SW 1271 (cell line): ENCODE measurements around the gene CCDC192.

Source experiments
- DNase-seq, 2 experiments: peaks; one replicate each; lab custom pipeline; 2025; lab: John Stamatoyannopoulos, UW

CCDC192 gene

DNA sequence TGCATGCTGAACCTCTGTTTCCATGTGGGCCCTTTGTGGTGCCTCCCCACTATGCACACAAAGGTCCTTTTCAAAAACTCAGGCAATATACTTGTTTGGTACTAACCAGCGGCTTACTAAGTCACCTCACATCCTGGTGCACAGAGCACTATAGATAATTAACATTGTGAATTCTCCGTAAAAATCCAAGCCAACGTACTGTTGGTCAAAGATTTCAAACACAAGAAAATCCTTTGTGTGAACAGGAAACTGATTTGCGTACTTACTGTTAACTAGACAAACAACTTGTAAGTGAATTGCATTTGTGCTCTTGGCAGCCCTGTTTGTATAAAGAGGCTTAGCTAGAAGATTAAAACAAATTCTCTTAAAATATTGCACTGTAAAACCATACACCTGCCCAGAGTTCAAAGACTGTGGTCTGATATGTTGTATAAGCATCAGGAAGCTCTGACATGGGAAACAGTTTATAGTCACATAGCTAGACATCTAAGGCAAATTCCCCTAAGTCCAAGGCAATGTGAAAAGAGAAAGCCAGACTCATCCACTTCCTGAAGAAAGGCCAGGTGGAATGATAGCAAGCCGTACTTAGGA, 255.3 kb downstream of the CCDC192 start:
- no peak for DNase-seq

DNA sequence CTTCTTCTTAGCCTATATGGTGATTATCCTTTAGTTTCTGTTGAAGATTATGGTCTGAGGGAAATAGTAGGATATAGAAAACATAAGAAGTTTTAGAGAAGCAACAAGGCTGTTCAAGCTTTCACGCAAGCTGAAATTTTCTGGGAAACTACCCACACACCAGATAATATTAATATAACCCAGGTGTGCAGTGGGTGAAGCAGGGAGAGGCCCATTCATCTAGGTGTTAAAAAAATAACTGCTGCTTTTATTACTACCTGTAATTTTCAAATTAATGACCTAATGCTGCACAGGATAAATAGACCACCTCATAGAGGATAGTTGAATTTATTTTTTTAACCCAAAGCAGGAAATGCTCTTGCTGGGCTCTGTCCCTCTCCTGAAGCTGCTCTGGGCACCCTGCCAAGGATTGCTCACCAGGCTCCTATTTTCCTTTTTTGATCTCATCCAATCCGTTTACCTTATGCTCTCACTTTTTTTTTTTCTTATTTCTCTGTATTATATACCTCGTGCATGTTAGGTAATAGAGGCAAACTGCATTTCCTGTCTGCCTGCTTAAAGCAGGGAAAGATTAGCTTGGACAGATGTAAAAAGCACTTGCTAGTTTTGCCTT, 256.1 kb downstream of the CCDC192 start:
- DNase-seq, result peak; percentile 34 to 67

DNA sequence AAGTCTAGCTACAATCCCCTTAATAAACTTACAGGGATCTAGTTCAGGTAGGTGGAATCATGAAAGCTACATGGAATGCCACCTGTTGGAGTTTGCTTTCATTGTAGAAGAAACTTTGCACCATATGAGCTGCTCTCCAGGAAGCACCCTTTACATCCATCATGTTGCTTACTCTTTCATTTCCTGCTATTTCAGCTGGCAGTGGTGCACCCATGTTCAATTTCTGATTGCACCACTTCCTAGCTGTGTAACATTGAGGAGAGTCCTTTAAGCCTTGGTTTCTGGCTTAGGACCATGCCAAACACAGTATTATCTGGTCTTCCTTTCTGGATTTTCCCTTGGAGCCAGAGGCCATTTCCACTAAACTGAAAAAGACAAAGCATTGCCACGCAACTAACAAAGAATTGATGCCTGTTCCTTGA, 257.1 kb downstream of the CCDC192 start:
- no peak for DNase-seq

DNA sequence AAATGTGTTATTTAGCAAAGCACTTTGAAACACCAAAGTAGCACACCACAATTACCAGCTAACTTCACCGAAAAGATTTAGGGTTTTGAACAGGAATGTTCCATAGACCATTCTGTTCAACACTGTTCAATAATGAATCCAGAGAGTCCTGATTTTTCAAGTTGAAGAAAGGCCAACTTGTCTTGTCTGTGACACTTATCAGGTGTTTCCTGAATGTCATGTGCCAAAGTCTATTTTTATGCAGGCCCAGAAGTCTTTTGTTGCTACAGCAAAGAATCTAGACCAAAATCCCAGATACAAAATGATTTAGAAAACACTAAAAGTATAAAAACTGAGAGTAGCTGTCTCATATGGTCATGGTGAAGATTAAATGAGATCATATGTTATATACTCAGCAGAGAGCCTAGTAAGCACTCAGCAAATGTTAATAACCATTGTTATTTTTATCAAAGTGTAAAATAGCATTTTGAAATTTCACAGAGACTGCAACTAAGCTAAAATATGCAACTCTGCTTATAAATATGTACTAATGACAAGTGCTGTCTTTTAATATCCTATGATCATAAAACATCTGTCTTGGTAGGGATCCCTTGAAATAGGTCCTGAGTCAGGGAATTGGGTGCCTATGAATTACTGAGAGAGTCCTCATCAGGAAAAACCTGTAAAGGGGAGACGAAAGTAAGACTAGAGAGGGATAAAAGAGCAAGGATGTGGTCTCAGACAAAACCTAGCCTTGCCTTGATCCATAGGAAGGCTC, 258.0 kb downstream of the CCDC192 start:
- no peak for DNase-seq

DNA sequence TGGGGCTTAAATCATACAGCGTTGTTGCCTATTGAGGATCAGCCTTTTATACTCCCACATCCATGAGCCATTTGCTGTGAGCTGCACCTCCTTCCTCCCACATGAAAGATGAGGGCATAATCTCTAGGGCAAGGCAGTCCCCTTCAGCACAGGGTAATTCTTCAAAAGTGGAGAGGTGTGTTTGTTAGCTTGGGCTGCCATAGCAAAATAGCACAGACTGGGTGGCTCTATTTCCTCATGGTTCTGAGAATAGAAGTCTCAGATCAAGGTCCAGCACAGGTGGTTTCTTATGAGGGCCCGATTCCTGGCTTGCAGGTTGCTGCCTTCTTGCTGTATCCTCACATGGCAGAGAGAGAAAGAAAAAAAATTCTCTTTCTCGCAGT, 258.6 kb downstream of the CCDC192 start:
- no peak for DNase-seq

DNA sequence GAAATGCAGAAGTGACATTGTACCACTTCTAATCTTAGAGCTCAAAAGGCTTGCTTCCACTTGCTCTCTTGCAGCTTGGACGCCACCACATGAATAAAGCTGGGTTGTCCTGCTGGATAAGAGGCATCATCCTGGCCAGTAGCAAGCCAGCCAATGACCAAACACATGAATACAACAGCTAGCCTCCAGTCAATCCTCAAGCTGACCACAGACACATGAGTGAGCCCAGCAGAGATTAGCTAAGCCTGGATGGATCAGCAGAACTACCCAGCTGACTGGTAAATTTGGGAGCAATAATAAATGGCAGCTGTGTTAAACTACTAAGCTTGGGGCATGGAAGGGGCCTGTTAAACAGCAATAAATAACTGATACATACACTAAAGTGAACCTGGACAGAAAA, 259.3 kb downstream of the CCDC192 start:
- no peak for DNase-seq

DNA sequence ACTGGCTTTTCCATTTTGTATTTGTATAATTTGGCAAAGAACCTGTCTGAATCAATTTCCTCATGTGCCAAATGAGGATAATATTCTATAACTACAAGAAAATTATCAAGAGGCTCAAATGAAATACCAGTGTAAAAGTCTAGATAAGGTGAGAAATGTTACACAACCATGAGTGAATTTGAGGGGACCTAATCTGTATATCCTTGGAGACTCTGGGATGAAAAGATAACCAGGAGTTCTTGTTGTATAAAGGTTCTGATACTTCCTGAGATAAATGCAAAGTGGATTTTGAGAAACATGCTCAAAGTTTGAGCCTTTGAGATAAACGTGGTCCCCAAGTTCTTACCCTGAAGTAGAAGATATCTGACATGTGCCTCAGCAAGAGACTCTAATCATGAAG, 260.0 kb downstream of the CCDC192 start:
- DNase-seq, result no peak

DNA sequence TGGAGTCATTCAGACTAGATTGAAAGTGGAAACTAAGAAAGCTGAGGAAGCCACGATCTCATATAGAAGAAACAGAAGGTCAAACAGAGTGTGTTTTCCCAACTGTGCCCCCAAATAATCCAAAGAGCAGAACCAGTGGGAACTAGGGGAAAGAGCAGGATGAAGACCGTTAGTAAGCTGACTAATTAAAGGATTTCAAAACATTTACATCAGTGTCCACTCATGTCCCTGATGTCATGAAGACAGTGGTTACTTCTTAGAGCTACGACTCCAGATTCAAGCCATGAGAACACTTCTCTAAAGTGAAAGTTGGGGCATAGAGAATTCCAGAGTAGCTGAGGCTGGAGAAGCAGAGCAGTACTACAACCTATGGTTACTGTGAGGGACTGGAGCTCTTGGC, 260.7 kb downstream of the CCDC192 start:
- no peak for DNase-seq

DNA sequence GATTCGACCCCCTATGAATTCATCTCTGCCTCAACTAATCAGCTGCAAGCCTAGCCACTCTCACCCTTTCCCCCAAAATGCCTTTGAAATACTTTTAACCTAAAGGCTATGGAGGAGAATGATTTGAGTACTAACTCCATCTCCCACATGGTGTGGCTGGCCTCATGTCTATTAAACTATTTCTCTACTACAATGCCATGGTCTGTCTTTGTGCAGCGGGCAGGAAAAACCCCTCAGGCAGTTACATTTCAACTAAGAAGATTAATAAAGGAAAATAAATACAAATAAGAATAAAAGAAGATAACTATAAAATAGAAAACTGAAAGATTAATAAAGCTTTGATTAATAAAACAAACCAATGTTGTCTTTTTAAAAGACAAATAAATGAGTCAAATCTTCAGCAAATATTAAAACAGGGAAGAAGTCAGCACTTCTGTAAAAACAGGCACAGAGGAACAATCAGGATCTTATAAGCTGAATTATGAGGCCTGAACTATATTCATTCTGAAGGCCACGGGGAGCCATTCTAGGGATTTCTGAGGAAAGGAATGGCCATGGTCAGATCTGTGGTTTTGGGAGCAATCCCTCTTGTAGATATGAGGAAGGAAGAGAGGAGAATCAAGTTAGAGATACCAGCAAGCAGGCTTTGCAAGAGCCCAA, 264.3 kb downstream of the CCDC192 start:
- no peak for DNase-seq

DNA sequence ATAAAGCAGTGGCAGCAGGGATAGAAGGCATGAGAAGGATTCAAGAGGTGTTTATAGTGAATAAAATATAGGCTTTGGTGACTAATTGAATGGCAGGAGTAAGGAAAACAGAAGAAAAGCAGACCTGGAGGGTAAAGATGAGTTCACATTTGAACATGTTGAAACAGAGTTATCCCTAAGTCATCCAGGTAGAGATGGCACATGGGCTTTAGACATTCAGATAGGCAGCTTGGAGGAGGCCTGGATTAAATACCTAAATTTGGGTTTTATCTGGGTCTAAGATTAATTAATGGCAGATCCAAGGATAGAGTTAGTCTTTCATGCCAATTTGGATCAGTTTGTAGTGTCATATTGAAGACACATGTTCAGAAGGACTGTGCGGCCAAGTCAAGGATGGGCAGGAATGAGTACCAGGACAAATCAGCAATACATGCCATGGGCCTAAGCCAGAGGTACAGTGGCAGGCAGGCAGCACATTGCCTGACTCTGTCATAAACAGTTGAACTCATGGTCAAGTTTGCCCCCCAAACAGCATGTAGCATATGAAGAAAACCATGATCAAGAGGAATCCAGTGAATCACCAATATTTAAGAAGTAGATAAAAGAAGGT, 264.9 kb downstream of the CCDC192 start:
- DNase-seq, result no peak

DNA sequence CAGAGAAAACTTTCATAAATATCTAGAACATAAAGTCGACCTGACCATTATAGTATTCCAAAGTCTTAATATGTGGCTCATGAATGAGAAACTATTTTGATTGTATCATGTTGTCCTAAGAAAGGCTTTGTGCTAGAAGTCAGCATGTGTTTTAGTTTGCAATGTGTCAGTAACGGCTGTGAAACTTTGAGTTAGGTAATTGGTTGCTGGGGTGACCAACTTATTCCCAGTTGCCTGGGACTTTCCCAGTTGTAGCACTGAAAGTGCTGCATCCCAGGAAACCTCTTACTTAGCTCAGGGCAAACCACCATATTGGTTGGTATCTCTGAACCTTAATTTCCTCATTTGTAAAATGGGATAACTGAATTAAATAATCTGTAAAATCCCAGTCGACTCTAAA, 265.8 kb downstream of the CCDC192 start:
- DNase-seq, result no peak

DNA sequence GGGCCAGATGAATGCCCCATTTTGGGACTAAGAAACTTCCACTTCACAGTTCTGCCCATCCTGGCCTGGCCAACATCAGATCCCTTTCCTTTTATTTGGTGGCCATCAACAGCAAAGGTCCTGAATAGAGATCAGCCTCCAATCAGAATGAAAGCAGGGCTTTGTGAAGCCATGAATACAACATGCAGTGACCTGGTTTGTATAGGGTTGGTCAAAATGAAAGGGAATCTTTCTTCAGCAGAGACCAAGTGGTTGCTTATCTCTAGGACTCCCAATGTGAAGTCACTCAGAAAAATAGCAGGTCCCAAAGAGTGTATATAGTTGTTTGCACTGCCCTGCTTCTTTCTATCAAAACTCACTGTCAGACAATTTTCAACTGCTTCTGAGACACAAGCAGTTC, 266.5 kb downstream of the CCDC192 start:
- no peak for DNase-seq

DNA sequence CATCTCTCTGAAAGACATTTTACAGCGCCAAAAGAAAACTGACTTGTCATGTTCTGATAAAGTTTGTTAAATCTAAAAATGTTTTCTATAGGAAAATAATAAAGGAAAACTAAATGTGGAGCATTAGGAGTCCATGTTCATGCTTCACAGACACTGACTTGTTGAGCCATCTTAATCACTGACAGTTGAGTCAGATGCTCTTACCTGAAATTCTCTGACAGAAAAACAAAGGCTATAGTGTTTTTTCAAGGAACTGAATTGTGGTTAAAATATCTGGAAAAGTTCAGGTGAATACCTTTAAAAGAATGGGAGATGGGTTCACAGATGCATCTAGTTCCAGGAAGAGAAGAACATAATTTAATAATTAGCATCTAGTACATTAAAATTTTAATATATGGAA, 266.9 kb downstream of the CCDC192 start:
- DNase-seq, result no peak

DNA sequence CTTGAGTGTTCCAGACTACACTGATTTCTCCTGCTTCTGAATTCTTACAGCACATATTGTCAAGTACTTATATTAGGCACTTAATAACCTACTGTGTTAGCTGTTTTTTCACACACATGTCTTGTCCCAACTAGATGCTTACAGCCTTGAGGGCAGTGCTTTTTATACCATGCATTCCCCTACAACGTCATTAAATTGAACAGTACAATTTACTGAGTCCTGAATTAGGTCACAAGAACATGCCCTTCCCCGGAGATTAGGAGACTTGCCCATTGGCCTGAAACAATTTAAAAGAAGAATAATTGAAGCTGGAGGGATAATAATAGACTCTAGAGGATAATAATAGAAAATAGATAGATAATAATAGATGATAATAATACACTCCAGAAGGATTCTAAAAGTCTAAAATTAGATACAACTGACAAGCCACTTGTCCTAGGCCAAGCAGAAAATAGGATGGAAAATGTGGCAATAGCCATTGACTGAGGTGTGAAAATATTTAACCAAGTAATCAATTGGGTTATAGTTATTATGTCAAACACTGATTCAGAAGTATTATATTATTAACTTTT, 267.7 kb downstream of the CCDC192 start:
- no peak for DNase-seq

DNA sequence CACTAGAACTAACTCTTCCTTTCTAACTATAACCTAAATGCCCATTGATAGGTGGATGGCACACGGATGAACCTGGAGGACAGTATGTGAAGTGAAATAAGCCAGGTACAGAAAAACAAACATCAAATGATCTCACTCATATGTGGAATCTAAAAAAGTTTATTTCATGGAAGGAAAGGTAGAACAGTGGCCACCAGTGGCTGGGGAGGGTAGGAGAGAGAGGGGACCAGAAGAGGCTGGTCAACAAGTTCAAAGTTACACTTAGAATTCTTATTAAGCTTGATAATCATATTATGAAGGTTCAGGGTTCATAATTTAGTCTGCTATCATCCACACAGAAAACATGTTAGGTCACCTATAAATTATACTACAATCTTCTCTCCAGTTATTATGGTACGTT, 272.8 kb downstream of the CCDC192 start:
- DNase-seq, result no peak

DNA sequence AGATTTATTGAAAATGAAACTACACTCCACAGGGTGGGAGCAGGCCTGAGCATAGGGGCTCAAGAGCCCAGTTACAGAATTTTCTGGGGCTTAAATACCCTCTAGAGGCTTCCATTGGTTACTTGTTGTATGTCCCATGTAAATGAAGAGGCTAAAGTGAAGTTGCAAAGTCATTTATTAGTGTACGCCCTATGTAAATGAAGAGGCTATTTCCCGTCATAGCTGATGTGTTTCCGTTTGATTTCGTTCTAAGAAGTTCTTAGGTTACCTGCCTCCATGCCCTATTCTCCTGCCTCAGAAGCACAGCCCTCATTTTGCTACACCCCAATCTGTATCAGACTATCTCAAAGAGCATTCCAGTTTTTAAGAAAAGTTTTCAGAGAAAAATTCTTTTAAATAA, 273.3 kb downstream of the CCDC192 start:
- DNase-seq, result no peak

DNA sequence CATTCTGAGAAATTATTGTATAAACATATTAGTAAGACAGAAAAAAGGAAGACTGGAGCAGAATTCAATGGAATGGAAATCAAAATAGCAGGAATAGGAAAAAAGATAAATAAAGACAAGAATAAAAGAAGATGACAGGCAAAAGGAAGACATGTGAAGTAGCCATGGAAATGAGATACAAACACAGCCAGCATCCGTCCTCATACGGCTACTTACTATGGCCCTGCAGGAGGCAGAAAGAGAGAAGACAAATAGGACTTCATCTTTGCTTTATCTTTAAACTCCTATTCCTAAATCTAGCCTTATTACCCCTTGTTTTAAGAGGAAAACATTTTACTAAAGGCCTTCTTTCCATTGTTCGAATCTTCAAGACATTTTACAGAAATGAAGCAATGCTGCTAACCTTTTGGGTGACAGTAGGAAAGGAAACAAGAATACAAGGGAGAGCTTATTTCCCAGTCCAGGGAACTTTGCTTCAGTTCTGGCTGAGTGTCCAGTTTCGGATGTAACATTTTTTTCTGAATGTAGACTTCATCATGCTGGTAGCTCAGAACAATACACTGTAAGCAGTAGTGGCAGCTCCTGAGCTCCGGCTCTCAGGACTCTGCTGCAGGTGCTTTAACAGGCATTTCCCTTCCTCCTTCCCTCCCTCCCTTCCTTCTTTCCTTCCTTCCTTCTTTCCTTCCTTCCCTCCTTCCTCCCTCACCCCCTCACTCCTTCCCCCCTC, 274.0 kb downstream of the CCDC192 start:
- no peak for DNase-seq

DNA sequence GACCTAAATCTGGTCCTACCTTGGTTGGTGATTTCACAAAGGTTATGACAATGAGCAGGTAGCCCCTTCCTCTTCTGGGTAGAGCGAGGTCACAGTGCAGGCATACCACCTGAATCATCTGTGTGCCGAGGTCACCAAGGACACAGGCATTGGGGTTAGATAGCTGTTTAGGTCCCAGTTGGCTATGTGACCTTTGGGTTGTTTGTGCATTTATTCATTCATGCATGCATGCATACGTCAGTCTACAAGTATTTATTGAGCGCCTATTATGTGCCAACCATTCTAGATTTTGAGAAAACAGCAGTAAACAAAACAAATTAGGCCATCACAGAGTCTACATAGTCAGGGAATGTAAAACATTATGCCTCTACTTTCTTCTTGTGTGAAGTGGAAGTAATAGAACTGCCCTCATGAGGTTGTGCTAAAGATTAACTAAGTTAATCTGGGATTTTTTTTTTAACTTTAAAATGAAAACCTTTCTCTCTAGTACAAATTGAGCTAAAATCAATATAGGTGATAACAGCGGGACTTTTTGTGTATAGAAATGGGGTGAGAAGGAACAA, 275.6 kb downstream of the CCDC192 start:
- DNase-seq, result no peak

DNA sequence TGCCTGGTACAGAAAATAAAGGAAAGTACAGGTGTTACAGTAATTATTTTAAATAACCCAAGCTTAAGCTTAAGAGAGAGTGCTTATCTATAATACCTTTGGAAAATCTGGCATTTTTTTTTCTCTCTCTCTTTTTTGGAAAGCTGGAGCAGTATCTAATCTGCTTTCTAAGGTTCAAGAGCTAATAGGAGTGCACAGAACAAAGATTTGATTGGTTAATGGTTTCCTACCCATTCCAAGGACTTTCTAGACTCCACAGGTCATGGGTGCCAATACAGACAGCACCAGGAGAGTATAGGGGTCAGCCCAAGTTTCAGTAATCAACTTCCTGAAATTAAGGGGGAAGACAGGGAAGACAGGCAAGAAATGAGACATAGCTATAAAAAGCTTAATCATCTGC, 276.3 kb downstream of the CCDC192 start:
- no peak for DNase-seq

DNA sequence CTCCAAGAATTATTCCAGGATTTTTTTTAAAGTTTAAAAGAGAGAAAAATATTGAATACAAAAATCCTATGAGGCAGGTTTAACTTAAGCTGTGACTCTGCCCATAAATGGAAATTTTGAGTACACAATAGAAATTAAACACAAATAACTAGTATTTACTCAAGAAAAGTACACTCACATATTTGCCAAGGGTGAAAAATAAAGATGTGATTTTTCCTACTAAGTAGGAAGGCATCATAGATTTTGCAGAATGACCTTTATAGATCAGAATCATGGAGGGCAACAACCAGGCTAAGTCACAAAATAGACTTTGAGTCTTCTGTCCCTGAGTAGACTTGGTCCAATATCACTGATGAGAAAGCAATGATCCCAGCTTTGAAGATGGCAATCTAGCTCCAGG, 277.7 kb downstream of the CCDC192 start:
- no peak for DNase-seq

DNA sequence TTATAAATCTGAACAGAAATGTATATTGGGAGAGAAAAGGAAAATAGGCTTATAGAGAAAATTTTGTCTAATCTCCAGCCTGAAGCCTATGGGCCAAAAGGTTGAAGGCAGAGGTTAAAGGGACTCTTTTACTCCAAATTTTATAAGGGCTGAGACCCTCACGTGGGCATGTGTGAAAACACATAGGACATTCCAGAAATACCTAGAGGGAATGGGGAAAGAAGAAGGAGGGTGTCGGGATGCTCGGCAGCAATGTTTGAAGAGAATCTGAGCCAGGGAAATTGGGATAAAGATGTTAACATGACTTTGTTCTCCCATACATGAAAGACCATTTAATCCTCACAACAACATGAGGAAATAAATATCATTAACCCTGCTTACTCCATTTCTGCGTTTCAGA, 278.3 kb downstream of the CCDC192 start:
- DNase-seq, result no peak
